ENCODE measurements around the gene CES4A. TPM values are rescaled to one million over a fixed set of nuclear protein-coding genes. Genes with fewer than 3 reads are reported as not detected.

The CES4A gene
- total and polyA plus RNA-seq, 9 of the 15 experiments (the other 6 are each of a cell fraction or from before 2014, with no cell fraction given) = 0.09 to 0.13 (median 0.11) TPM; not detected in 6

DNA sequence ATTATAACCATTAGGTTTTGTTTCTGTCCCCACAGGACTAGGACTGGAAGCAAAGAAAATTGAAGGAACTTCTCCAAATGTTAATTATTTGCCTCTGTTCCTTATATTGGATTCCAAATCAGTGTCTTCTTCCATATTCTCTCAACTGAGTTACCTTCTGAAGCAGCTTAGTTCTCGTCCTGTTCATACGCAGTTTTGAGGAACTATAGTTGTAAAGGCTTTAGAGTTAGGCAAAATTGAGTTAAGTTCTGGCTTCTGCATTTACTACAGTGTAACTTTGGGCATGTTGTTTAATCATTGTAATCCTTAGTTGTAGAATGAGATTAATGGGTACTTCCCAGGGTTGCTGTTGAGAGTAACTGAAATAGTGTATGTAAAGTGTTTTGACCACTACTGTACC, 51.8 kb downstream of the CES4A start (continued):
- TF ChIP-seq CAMTA2 (CRISPR knock-in tag; conservative IDR thresholded peaks at IDR 0.05) (no peak), CEBPZ (IDR thresholded peaks at IDR 0.05; ENCODE audit: borderline replicate concordance, low read depth, low read length) (no peak), NFE2L1 (tag; IDR thresholded peaks at IDR 0.05; ENCODE audit: borderline replicate concordance, low read depth) (no peak)
- TF ChIP-seq, protein P1, sequence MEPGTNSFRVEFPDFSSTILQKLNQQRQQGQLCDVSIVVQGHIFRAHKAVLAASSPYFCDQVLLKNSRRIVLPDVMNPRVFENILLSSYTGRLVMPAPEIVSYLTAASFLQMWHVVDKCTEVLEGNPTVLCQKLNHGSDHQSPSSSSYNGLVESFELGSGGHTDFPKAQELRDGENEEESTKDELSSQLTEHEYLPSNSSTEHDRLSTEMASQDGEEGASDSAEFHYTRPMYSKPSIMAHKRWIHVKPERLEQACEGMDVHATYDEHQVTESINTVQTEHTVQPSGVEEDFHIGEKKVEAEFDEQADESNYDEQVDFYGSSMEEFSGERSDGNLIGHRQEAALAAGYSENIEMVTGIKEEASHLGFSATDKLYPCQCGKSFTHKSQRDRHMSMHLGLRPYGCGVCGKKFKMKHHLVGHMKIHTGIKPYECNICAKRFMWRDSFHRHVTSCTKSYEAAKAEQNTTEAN (CRISPR knock-in tag; IDR thresholded peaks at IDR 0.05) = no peak

- ChIA-PET POLR2A (interaction anchor here (1.2 to 4.8 kb wide), 4 partner anchors 7 to 13 kb away, joined by 3 to 32 read pairs (median 4); no protein-coding TSS in a partner anchor), CTCF (ENCODE audit: low intra/inter-chr PET ratio) (no interaction called here)
- ATAC-seq (no peak; the same call in 2 of the 3 replicates), FAIRE-seq (no peak), DNase-seq (ENCODE audit: extremely low read depth in 1 of 4, low spot score in 3 of 4) (no peak)
- H3K4me2 ChIP-seq (ENCODE audit: insufficient read depth, low read length) = no peak overlapping the region
- H2AFZ ChIP-seq (ENCODE audit: low read depth, low read length) = no peak overlapping the region
- no TSS peak for BruUV-seq (replicated peaks)
- H3K27me3 ChIP-seq (ENCODE audit: control insufficient read depth in 2 of 2, insufficient read depth in 2 of 2, low read length in 2 of 2) = no peaks in the 10 kb centered on the region
- H3K27ac ChIP-seq (ENCODE audit: extremely low read depth, low read depth, low read length) = no peak overlapping the region
- H4K20me1 ChIP-seq (replicated peaks; ENCODE audit: control insufficient read depth, insufficient read depth, low read length) = no peaks in the 10 kb centered on the region
- H3K79me2 ChIP-seq (ENCODE audit: control insufficient read depth, insufficient read depth, low read length) = peaks cover 48% of the 10 kb centered on the region
- in situ Hi-C loops (cut with MboI) = no loop called here
- H3K36me3 ChIP-seq (ENCODE audit: control insufficient read depth, insufficient read depth, low read length) = peaks cover 66% of the 10 kb centered on the region; the same call in 2 of the 3 replicates
- no peaks in the 10 kb centered on the region for H3K9me1 ChIP-seq (ENCODE audit: control insufficient read depth, insufficient read depth, low read length)
- H3K4me3 ChIP-seq = no peak overlapping the region
- intact Hi-C loops (cut with micrococcal nuclease) = no loop called here
- H3K9me3 ChIP-seq (replicated peaks; ENCODE audit: control insufficient read depth, insufficient read depth, low read depth, low read length) = no peaks in the 10 kb centered on the region
- no peak overlapping the region for H3K9ac ChIP-seq (ENCODE audit: insufficient read depth in 1 of 2, low read depth in 2 of 2, low read length in 2 of 2)
- no peaks in the 10 kb centered on the region for H3K4me1 ChIP-seq (replicated peaks in 1 of 2; ENCODE audit: control insufficient read depth in 2 of 2, insufficient read depth in 2 of 2, low read length in 2 of 2)
- 83% methylated on average over 2 of the region's 2 CpGs for WGBS (ENCODE audit: insufficient coverage, low coverage, missing lambda C conversion rate)
- TF ChIP-seq HDGF (IDR thresholded peaks at IDR 0.05) = no peak
- no peak for TF ChIP-seq JUNB (CRISPR knock-in tag; conservative IDR thresholded peaks at IDR 0.05)
- no peak for TF ChIP-seq MCM7 (IDR thresholded peaks at IDR 0.05)
- no peak for TF ChIP-seq ZFX (CRISPR knock-in tag; IDR thresholded peaks at IDR 0.05)
- no peak for TF ChIP-seq ZNF561 (CRISPR knock-in tag; conservative IDR thresholded peaks at IDR 0.05)
- TF ChIP-seq SRSF7 (optimal IDR thresholded peaks at IDR 0.05; ENCODE audit: low read depth, low read length) = no peak
- no peak for TF ChIP-seq ZBTB2 (IDR thresholded peaks at IDR 0.05)
- TF ChIP-seq, protein P2, sequence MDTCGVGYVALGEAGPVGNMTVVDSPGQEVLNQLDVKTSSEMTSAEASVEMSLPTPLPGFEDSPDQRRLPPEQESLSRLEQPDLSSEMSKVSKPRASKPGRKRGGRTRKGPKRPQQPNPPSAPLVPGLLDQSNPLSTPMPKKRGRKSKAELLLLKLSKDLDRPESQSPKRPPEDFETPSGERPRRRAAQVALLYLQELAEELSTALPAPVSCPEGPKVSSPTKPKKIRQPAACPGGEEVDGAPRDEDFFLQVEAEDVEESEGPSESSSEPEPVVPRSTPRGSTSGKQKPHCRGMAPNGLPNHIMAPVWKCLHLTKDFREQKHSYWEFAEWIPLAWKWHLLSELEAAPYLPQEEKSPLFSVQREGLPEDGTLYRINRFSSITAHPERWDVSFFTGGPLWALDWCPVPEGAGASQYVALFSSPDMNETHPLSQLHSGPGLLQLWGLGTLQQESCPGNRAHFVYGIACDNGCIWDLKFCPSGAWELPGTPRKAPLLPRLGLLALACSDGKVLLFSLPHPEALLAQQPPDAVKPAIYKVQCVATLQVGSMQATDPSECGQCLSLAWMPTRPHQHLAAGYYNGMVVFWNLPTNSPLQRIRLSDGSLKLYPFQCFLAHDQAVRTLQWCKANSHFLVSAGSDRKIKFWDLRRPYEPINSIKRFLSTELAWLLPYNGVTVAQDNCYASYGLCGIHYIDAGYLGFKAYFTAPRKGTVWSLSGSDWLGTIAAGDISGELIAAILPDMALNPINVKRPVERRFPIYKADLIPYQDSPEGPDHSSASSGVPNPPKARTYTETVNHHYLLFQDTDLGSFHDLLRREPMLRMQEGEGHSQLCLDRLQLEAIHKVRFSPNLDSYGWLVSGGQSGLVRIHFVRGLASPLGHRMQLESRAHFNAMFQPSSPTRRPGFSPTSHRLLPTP (IDR thresholded peaks at IDR 0.05; ENCODE audit: borderline replicate concordance, extremely low read depth, insufficient read length) = no peak
Measured at GRCh38 chr16:67040906-67041305, 52.5 kb downstream of the CES4A start.

All from K562 (cell line).